ENCODE results near the gene MSGN1. TPM values are rescaled to one million over a fixed set of nuclear protein-coding genes. Genes with fewer than 3 reads are reported as not detected.
A peak's percentile ranks its signal among the peaks of the same experiment; 100 is the strongest.

MSGN1 gene
- total and polyA plus RNA-seq, 4 donors: not detected

DNA sequence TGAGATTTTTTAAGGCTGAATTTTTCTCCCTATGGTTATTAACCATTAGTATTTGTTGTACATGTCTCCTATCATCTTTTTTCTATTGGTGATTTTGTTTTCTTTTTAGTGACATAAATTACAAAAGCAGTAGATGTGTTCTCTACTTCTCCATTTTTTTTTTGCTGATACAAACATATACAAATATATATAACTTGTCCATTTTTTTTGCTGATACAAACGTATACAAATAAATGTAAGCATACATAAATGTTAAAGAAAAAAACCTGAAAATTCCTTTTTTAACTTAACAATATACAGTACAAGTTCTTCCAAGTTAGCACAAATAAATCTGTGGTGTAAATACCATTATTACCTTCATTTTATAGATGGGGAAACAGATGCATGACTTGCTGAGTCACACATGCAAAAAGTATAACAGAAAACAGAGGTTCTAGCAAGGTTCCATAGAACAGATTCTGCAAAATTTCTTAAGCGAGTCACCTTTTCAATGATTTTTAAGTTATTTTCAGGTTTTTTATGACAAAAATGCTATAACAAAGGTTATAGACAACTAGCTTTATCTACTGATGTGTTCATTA lies 2.1 kb downstream of the MSGN1 start:
- peaks cover 0 to 27% (median 13%) of the 10 kb centered on the region in 5 donors for H3K4me1 ChIP-seq (ENCODE audit: control insufficient read depth in 5 of 5, insufficient read depth in 5 of 5, low read length in 5 of 5)
- TF ChIP-seq CTCF (IDR thresholded peaks at IDR 0.05; ENCODE audit: control extremely low read depth, extremely low read depth): no peak
- DNase-seq (no peak), ATAC-seq (ENCODE audit: insufficient read depth, low FRiP score) (no peak)
- H3K27ac ChIP-seq (ENCODE audit: low read depth in 1 of 2, low read length in 1 of 2): no peak overlapping the region
- no peaks in the 10 kb centered on the region for H3K36me3 ChIP-seq (ENCODE audit: control insufficient read depth in 4 of 4, insufficient read depth in 4 of 4, low read length in 4 of 4)
- H3K4me3 ChIP-seq: no peak overlapping the region
- H3K9me3 ChIP-seq (ENCODE audit: control insufficient read depth in 4 of 4, insufficient read depth in 3 of 4, low read length in 3 of 4): no peaks in the 10 kb centered on the region
- WGBS, 2 donors: 49 to 74% methylated on average over 2 of the region's 2 CpGs
- no peak overlapping the region for H3K9ac ChIP-seq (ENCODE audit: insufficient read depth in 1 of 2, low read length in 2 of 2)
- peaks cover 0 to 6% (median 0%) of the 10 kb centered on the region in 3 donors for H3K27me3 ChIP-seq (ENCODE audit: control insufficient read depth in 3 of 3, insufficient read depth in 3 of 3, low read length in 2 of 3)

- peak overlapping the region in 1 of 2 donors; percentile 83 for H3K27ac ChIP-seq (ENCODE audit: low read depth in 1 of 2, low read length in 1 of 2)
- WGBS, 2 donors: 79 to 89% methylated on average over 3 of the region's 3 CpGs
- ATAC-seq (ENCODE audit: insufficient read depth, low FRiP score): no peak
Measured at GRCh38 chr2:17821080-17821479, 4.8 kb downstream of the MSGN1 start.

GRCh38 chr2:17821535-17822444 lies 5.5 kb downstream of the MSGN1 start:
- peak in 1 of 3 donors; percentile 19 for DNase-seq
- Histone ChIP-seq H3K4me3 (no peak overlapping the region), H3K27me3 (ENCODE audit: control insufficient read depth in 3 of 3, insufficient read depth in 3 of 3, low read length in 2 of 3) (no peaks in the 10 kb centered on the region), H3K36me3 (ENCODE audit: control insufficient read depth in 4 of 4, insufficient read depth in 4 of 4, low read length in 4 of 4) (no peaks in the 10 kb centered on the region), H3K9ac (ENCODE audit: insufficient read depth in 1 of 2, low read length in 2 of 2) (no peak overlapping the region), H3K27ac (ENCODE audit: low read depth in 1 of 2, low read length in 1 of 2) (peak overlapping the region in 1 of 2 donors; percentile 83), H3K9me3 (ENCODE audit: control insufficient read depth in 4 of 4, insufficient read depth in 3 of 4, low read length in 3 of 4) (no peaks in the 10 kb centered on the region), H3K4me1 (ENCODE audit: control insufficient read depth in 5 of 5, insufficient read depth in 5 of 5, low read length in 5 of 5) (peaks cover 0 to 27% (median 13%) of the 10 kb centered on the region in 5 donors)
- WGBS, 2 donors: 39% methylated on average over 7 of the region's 7 CpGs
- no peak for TF ChIP-seq CTCF (IDR thresholded peaks at IDR 0.05; ENCODE audit: control extremely low read depth, extremely low read depth)
- peak; percentile 36 for ATAC-seq (ENCODE audit: insufficient read depth, low FRiP score)

More at GRCh38 chr2:17821080-17821479, 4.8 kb downstream of the MSGN1 start:
- H3K9me3 ChIP-seq (ENCODE audit: control insufficient read depth in 4 of 4, insufficient read depth in 3 of 4, low read length in 3 of 4): no peaks in the 10 kb centered on the region
- no peak for DNase-seq
- peaks cover 0 to 27% (median 13%) of the 10 kb centered on the region in 5 donors for H3K4me1 ChIP-seq (ENCODE audit: control insufficient read depth in 5 of 5, insufficient read depth in 5 of 5, low read length in 5 of 5)
- H3K36me3 ChIP-seq (ENCODE audit: control insufficient read depth in 4 of 4, insufficient read depth in 4 of 4, low read length in 4 of 4): no peaks in the 10 kb centered on the region
- H3K27me3 ChIP-seq (ENCODE audit: control insufficient read depth in 3 of 3, insufficient read depth in 3 of 3, low read length in 2 of 3): peaks cover 0 to 3% (median 0%) of the 10 kb centered on the region in 3 donors
- no peak for TF ChIP-seq CTCF (IDR thresholded peaks at IDR 0.05; ENCODE audit: control extremely low read depth, extremely low read depth)
- no peak overlapping the region for H3K4me3 ChIP-seq
- no peak overlapping the region for H3K9ac ChIP-seq (ENCODE audit: insufficient read depth in 1 of 2, low read length in 2 of 2)

Measured in lung (tissue), 12 donors.